RWPE2 (cell line): Measurements from ENCODE around the gene C20orf96.

Experiments used
- ATAC-seq: fragments of 200-7000 bp; cut with Tn5 transposase; 3 replicates; pipeline ENCODE4 v1.9.1; 2021; ENCODE audit warnings: low read depth
- DNase-seq: peaks from one replicate; pipeline ENCODE4 v3.0.0-alpha.2; 2020; ENCODE audit warnings: low spot score
- H3K27ac ChIP-seq: fragments of 450-650 bp; 2 replicates; pipeline ENCODE4 v1.5.1; 2017; ENCODE audit warnings: mild to moderate bottlenecking; ENCODE audit not compliant: poor library complexity, severe bottlenecking
- H3K27me3 ChIP-seq: fragments of 250-450 bp; sonication (Bioruptor Pico); 2 replicates; pipeline ENCODE4 v1.5.1; 2021; ENCODE audit warnings: mild to moderate bottlenecking, moderate library complexity; ENCODE audit not compliant: insufficient read depth, poor library complexity, severe bottlenecking
- H3K36me3 ChIP-seq: fragments of 250-450 bp; sonication (Bioruptor Pico); 2 replicates; pipeline ENCODE4 v1.5.1; 2020; ENCODE audit warnings: low read depth, mild to moderate bottlenecking, moderate library complexity
- H3K4me1 ChIP-seq: fragments of 250-450 bp; sonication (Bioruptor Pico); 2 replicates; pipeline ENCODE4 v1.5.1; 2021; ENCODE audit warnings: mild to moderate bottlenecking, moderate library complexity; ENCODE audit not compliant: insufficient read depth, poor library complexity, severe bottlenecking
- H3K4me3 ChIP-seq: fragments of 250-450 bp; sonication (Bioruptor Pico); 2 replicates; pipeline ENCODE4 v1.5.1; 2021; ENCODE audit warnings: mild to moderate bottlenecking, moderate library complexity; ENCODE audit not compliant: severe bottlenecking
- H3K9me3 ChIP-seq: fragments of 250-450 bp; sonication (Bioruptor Pico); 2 replicates; pipeline ENCODE4 v1.5.1; 2021; ENCODE audit warnings: mild to moderate bottlenecking, moderate library complexity; ENCODE audit not compliant: severe bottlenecking
- TF ChIP-seq, protein P1 (sequence below): fragments of 450-650 bp; IDR thresholded peaks from one replicate; pipeline ENCODE4 v1.5.1; 2017; ENCODE audit warnings: mild to moderate bottlenecking, moderate library complexity; ENCODE audit not compliant: poor library complexity, severe bottlenecking

The C20orf96 gene

DNA sequence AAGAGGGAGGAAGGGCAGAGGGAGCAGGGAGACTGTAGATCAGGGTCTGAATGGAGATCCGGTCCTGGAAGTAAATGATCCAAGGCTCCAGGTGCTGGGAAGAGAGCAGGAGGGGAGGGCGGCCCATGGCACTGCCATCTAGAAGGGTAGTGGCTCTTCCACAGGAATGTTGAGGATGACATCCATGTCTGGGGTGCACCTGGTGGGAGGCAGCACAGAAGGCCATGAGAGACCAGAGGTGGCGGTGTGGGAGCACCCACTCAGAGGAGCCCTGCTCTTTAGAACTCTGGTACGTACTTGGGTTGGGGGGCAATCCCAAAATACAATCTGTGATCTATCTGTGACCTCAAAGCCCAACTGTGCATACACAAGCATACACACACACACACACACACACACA lies 19.5 kb downstream of the C20orf96 start:
- no peaks in the 10 kb centered on the region for H3K27me3 ChIP-seq
- ATAC-seq, result no peak
- TF ChIP-seq, protein P1, sequence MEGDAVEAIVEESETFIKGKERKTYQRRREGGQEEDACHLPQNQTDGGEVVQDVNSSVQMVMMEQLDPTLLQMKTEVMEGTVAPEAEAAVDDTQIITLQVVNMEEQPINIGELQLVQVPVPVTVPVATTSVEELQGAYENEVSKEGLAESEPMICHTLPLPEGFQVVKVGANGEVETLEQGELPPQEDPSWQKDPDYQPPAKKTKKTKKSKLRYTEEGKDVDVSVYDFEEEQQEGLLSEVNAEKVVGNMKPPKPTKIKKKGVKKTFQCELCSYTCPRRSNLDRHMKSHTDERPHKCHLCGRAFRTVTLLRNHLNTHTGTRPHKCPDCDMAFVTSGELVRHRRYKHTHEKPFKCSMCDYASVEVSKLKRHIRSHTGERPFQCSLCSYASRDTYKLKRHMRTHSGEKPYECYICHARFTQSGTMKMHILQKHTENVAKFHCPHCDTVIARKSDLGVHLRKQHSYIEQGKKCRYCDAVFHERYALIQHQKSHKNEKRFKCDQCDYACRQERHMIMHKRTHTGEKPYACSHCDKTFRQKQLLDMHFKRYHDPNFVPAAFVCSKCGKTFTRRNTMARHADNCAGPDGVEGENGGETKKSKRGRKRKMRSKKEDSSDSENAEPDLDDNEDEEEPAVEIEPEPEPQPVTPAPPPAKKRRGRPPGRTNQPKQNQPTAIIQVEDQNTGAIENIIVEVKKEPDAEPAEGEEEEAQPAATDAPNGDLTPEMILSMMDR, result no peak
- DNase-seq, result no peak
- no peaks in the 10 kb centered on the region for H3K9me3 ChIP-seq
- no peaks in the 10 kb centered on the region for H3K4me1 ChIP-seq
- H3K36me3 ChIP-seq, result no peaks in the 10 kb centered on the region
- no peak overlapping the region for H3K4me3 ChIP-seq
- no peak overlapping the region for H3K27ac ChIP-seq

DNA sequence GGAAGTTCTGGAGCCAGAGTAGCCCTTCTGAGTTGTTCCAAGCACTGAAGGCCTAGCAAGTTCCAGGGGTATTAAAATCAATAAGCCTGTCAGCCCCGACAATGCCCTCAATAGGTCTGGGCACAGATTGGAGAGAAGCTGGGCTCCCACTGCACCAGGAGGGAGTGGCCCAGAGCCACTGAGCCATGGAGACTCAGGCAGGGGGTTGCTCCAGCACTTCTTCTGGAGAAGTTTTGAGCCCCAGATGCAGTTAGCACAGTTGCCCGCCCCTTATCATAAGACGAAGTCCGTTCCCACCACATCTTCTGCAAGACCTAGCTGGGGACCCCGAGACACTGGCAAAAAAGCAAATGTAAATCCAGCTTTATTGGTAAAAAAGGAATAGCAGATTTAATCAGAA lies 20.0 kb downstream of the C20orf96 start:
- TF ChIP-seq, protein P1, result no peak
- Histone ChIP-seq H3K27ac (no peak overlapping the region), H3K27me3 (no peaks in the 10 kb centered on the region), H3K4me1 (no peaks in the 10 kb centered on the region), H3K9me3 (no peaks in the 10 kb centered on the region), H3K4me3 (no peak overlapping the region), H3K36me3 (no peaks in the 10 kb centered on the region)
- DNase-seq (peak; percentile 17), ATAC-seq (no peak)

DNA sequence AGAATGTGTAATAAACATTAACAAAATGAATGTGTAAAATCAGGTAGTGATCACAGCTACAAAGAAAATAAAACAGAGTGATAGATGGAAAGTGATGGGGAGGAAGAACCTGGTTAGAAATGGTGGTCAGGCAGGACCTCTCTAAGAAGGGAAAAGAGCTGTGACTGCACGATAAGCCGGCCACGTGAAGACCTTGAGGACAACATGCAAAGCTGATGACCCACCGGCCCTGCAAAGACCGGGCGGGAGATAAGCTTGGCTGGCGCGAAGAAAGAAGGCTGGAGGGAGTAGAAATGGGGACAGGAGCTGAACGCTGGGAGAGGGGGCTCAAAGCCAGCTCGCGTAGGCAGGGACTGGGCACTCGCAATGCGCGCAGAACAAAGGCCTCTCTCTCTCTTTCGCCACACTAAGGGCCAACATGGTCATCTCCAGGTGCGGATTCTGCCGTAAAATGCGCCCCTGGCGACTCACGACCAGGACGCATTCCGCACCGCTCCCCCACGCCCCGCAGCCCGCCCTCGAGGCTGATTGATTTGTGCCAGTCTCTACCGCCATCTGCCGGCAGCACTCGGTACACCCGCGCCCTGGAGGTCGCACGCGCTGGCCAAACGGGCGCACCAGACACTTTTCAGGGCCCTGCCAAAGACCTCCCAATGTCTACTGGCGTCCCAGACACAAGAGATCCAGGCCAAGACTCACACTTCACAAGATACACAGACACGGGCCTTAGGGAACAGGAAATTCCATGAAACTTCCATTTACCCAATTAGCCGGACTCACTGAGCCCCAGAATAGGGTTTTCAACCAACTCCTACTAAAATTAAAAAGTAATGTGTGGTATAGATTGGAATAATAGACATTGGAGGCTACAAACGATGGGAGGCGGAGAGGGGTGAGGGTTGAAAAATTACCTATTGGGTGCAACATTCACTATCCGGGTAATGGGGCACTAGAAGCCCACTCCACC lies 23.7 kb downstream of the C20orf96 start:
- H3K4me1 ChIP-seq, result no peaks in the 10 kb centered on the region
- DNase-seq, result peak; percentile 89
- peak; percentile 81 for ATAC-seq
- TF ChIP-seq, protein P1, result peak; percentile 99
- no peaks in the 10 kb centered on the region for H3K9me3 ChIP-seq
- peak overlapping the region; percentile 29 for H3K4me3 ChIP-seq
- no peak overlapping the region for H3K27ac ChIP-seq
- no peaks in the 10 kb centered on the region for H3K36me3 ChIP-seq
- H3K27me3 ChIP-seq, result no peaks in the 10 kb centered on the region

DNA sequence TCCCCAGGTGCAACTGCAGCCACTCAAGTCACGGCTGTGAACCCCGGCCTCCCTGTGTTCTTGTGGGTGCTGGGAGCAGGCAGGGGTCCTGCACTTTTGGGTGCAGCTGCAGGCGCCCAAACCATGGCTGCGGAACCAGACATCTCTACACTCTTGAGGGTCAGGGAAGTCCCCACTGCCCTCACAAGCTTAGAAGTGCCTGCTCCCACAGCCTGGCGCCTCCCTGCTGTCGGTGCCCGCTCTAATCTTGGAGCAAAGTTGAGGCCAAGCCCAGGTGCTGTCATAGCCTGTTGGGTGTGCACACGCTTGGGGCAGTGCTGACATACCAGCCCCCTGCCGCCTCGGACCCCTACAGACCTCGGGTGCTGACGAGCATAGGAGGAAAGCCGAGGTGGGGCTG lies 26.8 kb downstream of the C20orf96 start:
- Histone ChIP-seq H3K4me3 (no peak overlapping the region), H3K27ac (no peak overlapping the region), H3K27me3 (no peaks in the 10 kb centered on the region), H3K36me3 (no peaks in the 10 kb centered on the region), H3K4me1 (no peaks in the 10 kb centered on the region), H3K9me3 (no peaks in the 10 kb centered on the region)
- DNase-seq, result no peak
- ATAC-seq, result no peak
- TF ChIP-seq, protein P1, result no peak

DNA sequence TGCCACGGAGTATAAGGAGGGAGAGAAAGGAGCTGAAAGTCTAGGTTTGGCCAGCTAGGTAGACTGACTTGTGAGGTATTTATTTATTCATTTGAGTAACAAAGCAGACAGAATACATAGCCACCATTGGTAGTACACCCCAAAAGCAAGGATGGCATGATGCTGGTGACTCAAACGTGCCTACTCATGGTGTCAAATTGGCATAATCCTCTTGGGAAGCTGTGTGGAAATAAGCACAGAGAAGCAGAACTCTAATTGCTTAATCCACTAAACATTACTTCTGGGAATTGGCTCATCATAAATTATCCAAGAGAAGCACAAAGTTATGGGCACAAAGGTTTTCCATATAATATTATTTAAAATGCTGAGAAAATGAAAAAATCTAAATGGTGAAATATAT lies 30.6 kb downstream of the C20orf96 start:
- ATAC-seq, result no peak
- H3K9me3 ChIP-seq, result no peaks in the 10 kb centered on the region
- no peak for DNase-seq
- no peak overlapping the region for H3K4me3 ChIP-seq
- H3K4me1 ChIP-seq, result no peaks in the 10 kb centered on the region
- TF ChIP-seq, protein P1, result no peak
- H3K27me3 ChIP-seq, result peaks cover 5% of the 10 kb centered on the region
- no peaks in the 10 kb centered on the region for H3K36me3 ChIP-seq
- H3K27ac ChIP-seq, result no peak overlapping the region
